Measurements from ENCODE around the gene NOG.

DNA sequence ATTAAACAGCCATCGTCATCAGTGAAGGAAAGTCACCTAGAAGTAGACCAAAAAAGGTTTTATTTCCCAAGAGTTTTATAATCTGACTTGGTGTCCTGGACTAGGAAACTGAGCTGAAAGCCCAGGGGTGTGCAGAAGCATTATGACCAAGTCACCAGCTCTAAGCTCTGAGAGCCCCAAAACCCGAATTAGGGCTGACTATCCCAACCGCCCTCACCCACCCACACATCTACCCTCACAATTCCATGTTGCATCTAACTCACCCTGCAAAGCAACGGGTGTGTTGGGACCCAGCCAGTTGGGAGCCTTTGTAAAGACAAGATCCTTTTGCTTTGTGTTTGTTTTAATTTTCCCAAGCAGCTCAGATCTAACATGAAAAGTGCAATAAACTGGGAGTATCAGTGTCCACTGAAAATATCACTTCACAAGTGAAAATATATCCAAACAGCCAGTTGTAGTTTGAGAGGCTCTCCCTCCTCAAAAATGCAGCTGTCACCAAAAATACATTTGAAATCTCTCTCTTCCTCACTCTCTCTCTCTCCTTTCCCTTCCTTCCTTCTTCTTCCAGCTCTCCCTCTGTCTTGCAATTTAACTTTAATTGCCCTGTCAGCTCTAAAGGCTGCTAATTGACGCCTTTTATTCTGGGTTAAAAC, 16.2 kb upstream of the NOG start:
- TF ChIP-seq, protein P1, sequence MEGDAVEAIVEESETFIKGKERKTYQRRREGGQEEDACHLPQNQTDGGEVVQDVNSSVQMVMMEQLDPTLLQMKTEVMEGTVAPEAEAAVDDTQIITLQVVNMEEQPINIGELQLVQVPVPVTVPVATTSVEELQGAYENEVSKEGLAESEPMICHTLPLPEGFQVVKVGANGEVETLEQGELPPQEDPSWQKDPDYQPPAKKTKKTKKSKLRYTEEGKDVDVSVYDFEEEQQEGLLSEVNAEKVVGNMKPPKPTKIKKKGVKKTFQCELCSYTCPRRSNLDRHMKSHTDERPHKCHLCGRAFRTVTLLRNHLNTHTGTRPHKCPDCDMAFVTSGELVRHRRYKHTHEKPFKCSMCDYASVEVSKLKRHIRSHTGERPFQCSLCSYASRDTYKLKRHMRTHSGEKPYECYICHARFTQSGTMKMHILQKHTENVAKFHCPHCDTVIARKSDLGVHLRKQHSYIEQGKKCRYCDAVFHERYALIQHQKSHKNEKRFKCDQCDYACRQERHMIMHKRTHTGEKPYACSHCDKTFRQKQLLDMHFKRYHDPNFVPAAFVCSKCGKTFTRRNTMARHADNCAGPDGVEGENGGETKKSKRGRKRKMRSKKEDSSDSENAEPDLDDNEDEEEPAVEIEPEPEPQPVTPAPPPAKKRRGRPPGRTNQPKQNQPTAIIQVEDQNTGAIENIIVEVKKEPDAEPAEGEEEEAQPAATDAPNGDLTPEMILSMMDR (IDR thresholded peaks at IDR 0.05): no peak
- TF ChIP-seq POLR2AphosphoS5 (IDR thresholded peaks at IDR 0.05) (no peak), POLR2A (IDR thresholded peaks at IDR 0.05) (no peak)

Measured in breast epithelium (tissue), 3 donors.